HepG2 (cell line): ENCODE data around the gene MAN2B2. TPM values are rescaled to one million over a fixed set of nuclear protein-coding genes. Genes with fewer than 3 reads are reported as not detected.
A peak's percentile ranks its signal among the peaks of the same experiment; 100 is the strongest.

Source experiments
- AFF4 ChIP-seq: sonication (generic); formaldehyde crosslinking; IDR thresholded peaks from 2 replicates; pipeline ENCODE4 v1.4.0; 2020; ENCODE audit warnings: missing genetic modification reagents
- ATF1 ChIP-seq: IDR thresholded peaks from 2 replicates; pipeline ENCODE4 v1.6.1; 2016; ENCODE audit warnings: mild to moderate bottlenecking, control low read depth
- HBP1 ChIP-seq: IDR thresholded peaks from 2 replicates; pipeline ENCODE4 v1.6.1; 2016; ENCODE audit warnings: low read depth, control low read depth
- KIAA2018 ChIP-seq: sonication (generic); formaldehyde crosslinking; IDR thresholded peaks from 2 replicates; pipeline ENCODE4 v1.5.0; 2020; ENCODE audit warnings: mild to moderate bottlenecking, missing genetic modification reagents, borderline replicate concordance
- PHF21A ChIP-seq: sonication (generic); formaldehyde crosslinking; IDR thresholded peaks from 2 replicates; pipeline ENCODE4 v1.5.0; 2020; ENCODE audit warnings: mild to moderate bottlenecking, missing genetic modification reagents
- RFX1 ChIP-seq: fragments of 450-650 bp; IDR thresholded peaks from 2 replicates; pipeline ENCODE4 v1.6.1; 2017
- TCF7L2 ChIP-seq: IDR thresholded peaks from 2 replicates; pipeline ENCODE4 v1.6.1; 2011; ENCODE audit warnings: mild to moderate bottlenecking, low read depth, low read length, moderate library complexity
- ZNF10 ChIP-seq: sonication (generic); formaldehyde crosslinking; IDR thresholded peaks from 2 replicates; pipeline ENCODE4 v1.4.0; 2020; ENCODE audit warnings: mild to moderate bottlenecking, low read depth, missing genetic modification reagents, borderline replicate concordance
- ZNF34 ChIP-seq: sonication (generic); formaldehyde crosslinking; IDR thresholded peaks from 2 replicates; pipeline ENCODE4 v1.4.0; 2020; ENCODE audit warnings: mild to moderate bottlenecking, missing genetic modification reagents, borderline replicate concordance
- ZNF687 ChIP-seq: sonication (generic); formaldehyde crosslinking; IDR thresholded peaks from 2 replicates; pipeline ENCODE4 v1.5.1; 2020; ENCODE audit warnings: mild to moderate bottlenecking, missing genetic modification reagents, moderate library complexity
- ZNF879 ChIP-seq: sonication (generic); formaldehyde crosslinking; IDR thresholded peaks from 2 replicates; pipeline ENCODE4 v1.8.1; 2023; ENCODE audit warnings: missing genetic modification reagents
- polyA plus RNA-seq, 8 experiments: library from polyadenylated mRNA; depleted of rRNA in 3 of 8; stranded (reverse) in 7 of 8; unstranded in 1 of 8; fragments of >200 nt; fragmentation: Illumina TruSeq in 4 of 8; extraction: Trizol in 4 of 8; gene quantifications; 2 replicates each; pipeline versions ENCODE4 v1.2.1 to v1.2.3, GENCODE V29; 2011 to 2016; ENCODE audit warnings: low read depth in 4 of 8, missing spikeins in 1 of 8, mixed read lengths in 1 of 8; ENCODE audit not compliant: insufficient read depth in 1 of 8
- total RNA-seq, 5 experiments: library from RNA; depleted of rRNA; stranded (reverse); fragments of >200 nt; fragmentation: Illumina TruSeq; extraction: Trizol; gene quantifications; 2 replicates each; pipeline ENCODE4 v1.2.3, GENCODE V29; 2016; ENCODE audit warnings: low read depth in 1 of 5

MAN2B2 gene
- total and polyA plus RNA-seq, 2 of the 13 experiments (the other 11 are each of a cell fraction or from before 2014, with no cell fraction given), result 4.8 to 5.4 TPM

GRCh38 chr4:6546681-6547447 lies 28.1 kb upstream of the MAN2B2 start (continued):
- TF ChIP-seq ZNF687, result no peak
- TF ChIP-seq ZNF10 (CRISPR knock-in tag), result no peak
- no peak for TF ChIP-seq PHF21A (CRISPR knock-in tag)
- no peak for TF ChIP-seq KIAA2018 (CRISPR knock-in tag)
- no peak for TF ChIP-seq ATF1 (CRISPR knock-in tag)
- TF ChIP-seq TCF7L2, result no peak
- TF ChIP-seq HBP1 (CRISPR knock-in tag), result peak; percentile 87; the same call in 1 of the 2 replicates
- TF ChIP-seq ZNF34 (CRISPR knock-in tag), result no peak
- TF ChIP-seq AFF4 (CRISPR knock-in tag), result no peak
- TF ChIP-seq ZNF879, result no peak
- TF ChIP-seq RFX1, result no peak
